Tibial nerve (tissue), 4 donors: ENCODE results near the gene NLRP1. TPM values are rescaled to one million over a fixed set of nuclear protein-coding genes. Genes with fewer than 3 reads are reported as not detected.

ENCODE experiments used
- DNase-seq, 2 donors: peaks; one replicate each; pipeline ENCODE4 v3.0.0-alpha.2; 2019; ENCODE audit warnings: low spot score in 2 of 2
- H3K27ac ChIP-seq, 4 donors: fragments of 200-600 bp; sonication (generic) in 3 of 4; one replicate each; pipeline ENCODE4 v1.5.1; 2017 to 2019; ENCODE audit warnings: mild to moderate bottlenecking in 1 of 4
- H3K27me3 ChIP-seq, 2 donors: fragments of 200-600 bp; sonication (generic) in 1 of 2; one replicate each; pipeline versions ENCODE4 v1.5.1 to v1.6.0; 2017 to 2019
- H3K36me3 ChIP-seq, 3 donors: fragments of 200-600 bp; sonication (generic); one replicate each; pipeline ENCODE4 v1.5.1; 2018 to 2019
- H3K4me1 ChIP-seq, 4 donors: fragments of 200-600 bp; sonication (generic) in 3 of 4; one replicate each; pipeline ENCODE4 v1.5.1; 2017 to 2019
- H3K4me3 ChIP-seq, 4 donors: fragments of 200-600 bp; sonication (generic) in 3 of 4; one replicate each; pipeline ENCODE4 v1.5.1; 2017 to 2019; ENCODE audit warnings: mild to moderate bottlenecking in 1 of 4, moderate library complexity in 1 of 4
- H3K9me3 ChIP-seq, 4 donors: fragments of 200-600 bp; sonication (generic) in 3 of 4; one replicate each; pipeline ENCODE4 v1.5.1; 2017 to 2019
- EP300 ChIP-seq, 2 donors: sonication (generic); formaldehyde crosslinking; IDR thresholded peaks; one replicate each; pipeline ENCODE4 v1.6.1; 2017; ENCODE audit warnings: antibody characterized with exemption in 2 of 2, mild to moderate bottlenecking in 1 of 2
- POLR2A ChIP-seq, 2 donors: fragments of 450-650 bp; IDR thresholded peaks; one replicate each; pipeline ENCODE4 v1.6.1; 2017; ENCODE audit warnings: antibody characterized with exemption in 2 of 2, mild to moderate bottlenecking in 2 of 2, moderate library complexity in 2 of 2
- WGBS, 2 donors: methylation state at CpG; one replicate each; pipeline ENCODE4 v1.1.5; 2018; 5-methylcytosine and 5-hydroxymethylcytosine counted together
- total RNA-seq, 4 donors: library from RNA; depleted of rRNA; stranded (reverse); fragments of >200 nt; gene quantifications; one replicate each; pipeline ENCODE4 v1.1.0, GENCODE V29; 2016
- TF ChIP-seq, protein P1 (sequence below), 5 experiments: fragments of 200-600 bp in 3 of 5; fragments of 450-650 bp in 2 of 5; sonication (generic) in 3 of 5; IDR thresholded peaks; one replicate each; pipeline ENCODE4 v1.5.1; 2016 to 2019; ENCODE audit warnings: antibody characterized with exemption in 5 of 5, mild to moderate bottlenecking in 3 of 5, moderate library complexity in 2 of 5

Gene NLRP1
- 10 to 100 TPM; 33.0 to 52.4 (median 36.6) TPM for total RNA-seq

- Histone ChIP-seq H3K36me3 (peaks cover 0 to 8% (median 0%) of the 10 kb centered on the region in 3 donors), H3K27ac (peak within 1 kb of the TSS; percentile 42 to 87 (median 84)), H3K27me3 (no peaks in the 10 kb centered on the region), H3K9me3 (no peaks in the 10 kb centered on the region), H3K4me3 (peak within 1 kb of the TSS; percentile 21 to 50 (median 40)), H3K4me1 (peaks cover 0 to 29% (median 18%) of the 10 kb centered on the region in 4 donors)
- peak; percentile 77 to 82 for DNase-seq
- WGBS, 2 donors: 43 to 55% methylated on average over 14 of the region's 14 CpGs
- TF ChIP-seq POLR2A (IDR thresholded peaks at IDR 0.05): peak in 1 of 2 donors; percentile 64
- peak in 1 of 2 donors; percentile 79 for TF ChIP-seq EP300 (IDR thresholded peaks at IDR 0.05)
- TF ChIP-seq, protein P1, sequence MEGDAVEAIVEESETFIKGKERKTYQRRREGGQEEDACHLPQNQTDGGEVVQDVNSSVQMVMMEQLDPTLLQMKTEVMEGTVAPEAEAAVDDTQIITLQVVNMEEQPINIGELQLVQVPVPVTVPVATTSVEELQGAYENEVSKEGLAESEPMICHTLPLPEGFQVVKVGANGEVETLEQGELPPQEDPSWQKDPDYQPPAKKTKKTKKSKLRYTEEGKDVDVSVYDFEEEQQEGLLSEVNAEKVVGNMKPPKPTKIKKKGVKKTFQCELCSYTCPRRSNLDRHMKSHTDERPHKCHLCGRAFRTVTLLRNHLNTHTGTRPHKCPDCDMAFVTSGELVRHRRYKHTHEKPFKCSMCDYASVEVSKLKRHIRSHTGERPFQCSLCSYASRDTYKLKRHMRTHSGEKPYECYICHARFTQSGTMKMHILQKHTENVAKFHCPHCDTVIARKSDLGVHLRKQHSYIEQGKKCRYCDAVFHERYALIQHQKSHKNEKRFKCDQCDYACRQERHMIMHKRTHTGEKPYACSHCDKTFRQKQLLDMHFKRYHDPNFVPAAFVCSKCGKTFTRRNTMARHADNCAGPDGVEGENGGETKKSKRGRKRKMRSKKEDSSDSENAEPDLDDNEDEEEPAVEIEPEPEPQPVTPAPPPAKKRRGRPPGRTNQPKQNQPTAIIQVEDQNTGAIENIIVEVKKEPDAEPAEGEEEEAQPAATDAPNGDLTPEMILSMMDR (IDR thresholded peaks at IDR 0.05): no peak
Observed at GRCh38 chr17:5584383-5585286, at the start of gene NLRP1. Gene NLRP1 (minus strand): TSS chr17:5584509. CDS start chr17:5583957, 552 bp downstream.

- TF ChIP-seq, protein P1 (IDR thresholded peaks at IDR 0.05): no peak
- TF ChIP-seq POLR2A (IDR thresholded peaks at IDR 0.05) (no peak), EP300 (IDR thresholded peaks at IDR 0.05) (no peak)
- 39 to 42% methylated on average over 3 of the region's 3 CpGs for WGBS, 2 donors
- no peaks in the 10 kb centered on the region for H3K27me3 ChIP-seq
- no peaks in the 10 kb centered on the region for H3K4me1 ChIP-seq
- H3K36me3 ChIP-seq: no peaks in the 10 kb centered on the region
- no peak overlapping the region for H3K4me3 ChIP-seq
- H3K9me3 ChIP-seq: no peaks in the 10 kb centered on the region
- DNase-seq: no peak
- H3K27ac ChIP-seq: no peak overlapping the region
Observed at GRCh38 chr17:5631958-5632590, 47.8 kb upstream of the NLRP1 start.

GRCh38 chr17:5630434-5630833 lies 46.1 kb upstream of the NLRP1 start:
- WGBS, 2 donors: 51 to 60% methylated on average over 2 of the region's 2 CpGs
- DNase-seq: no peak
- H3K27me3 ChIP-seq: no peaks in the 10 kb centered on the region
- TF ChIP-seq, protein P1 (IDR thresholded peaks at IDR 0.05): no peak
- TF ChIP-seq EP300 (IDR thresholded peaks at IDR 0.05) (no peak), POLR2A (IDR thresholded peaks at IDR 0.05) (no peak)
- H3K9me3 ChIP-seq: no peaks in the 10 kb centered on the region
- no peaks in the 10 kb centered on the region for H3K36me3 ChIP-seq
- H3K4me1 ChIP-seq: no peaks in the 10 kb centered on the region
- H3K4me3 ChIP-seq: no peak overlapping the region
- H3K27ac ChIP-seq: no peak overlapping the region

DNA sequence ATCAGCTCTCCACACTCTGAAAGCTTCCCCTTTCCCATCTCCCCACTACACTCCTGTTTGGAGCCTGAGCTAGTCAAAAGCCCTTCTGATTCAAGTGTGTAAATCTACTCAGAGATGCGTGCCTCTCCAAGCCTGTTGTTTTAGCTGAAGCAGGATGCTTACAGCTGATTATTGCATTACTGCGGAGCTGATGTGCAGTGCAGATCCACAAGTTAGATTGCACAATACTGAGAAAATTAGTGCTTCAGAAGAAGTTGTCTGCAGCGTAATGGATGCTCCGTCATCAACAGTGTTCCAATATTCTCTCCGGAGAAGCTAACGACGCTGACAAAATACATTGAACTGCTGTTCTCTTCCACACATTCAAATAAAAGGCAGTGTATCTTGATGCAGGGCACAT lies 44.8 kb upstream of the NLRP1 start:
- TF ChIP-seq POLR2A (IDR thresholded peaks at IDR 0.05) (no peak), EP300 (IDR thresholded peaks at IDR 0.05) (no peak)
- TF ChIP-seq, protein P1 (IDR thresholded peaks at IDR 0.05): no peak
- Histone ChIP-seq H3K4me3 (no peak overlapping the region), H3K27me3 (no peaks in the 10 kb centered on the region), H3K4me1 (no peaks in the 10 kb centered on the region), H3K27ac (no peak overlapping the region), H3K36me3 (no peaks in the 10 kb centered on the region), H3K9me3 (no peaks in the 10 kb centered on the region)
- 73 to 77% methylated on average over 7 of the region's 7 CpGs for WGBS, 2 donors
- no peak for DNase-seq

DNA sequence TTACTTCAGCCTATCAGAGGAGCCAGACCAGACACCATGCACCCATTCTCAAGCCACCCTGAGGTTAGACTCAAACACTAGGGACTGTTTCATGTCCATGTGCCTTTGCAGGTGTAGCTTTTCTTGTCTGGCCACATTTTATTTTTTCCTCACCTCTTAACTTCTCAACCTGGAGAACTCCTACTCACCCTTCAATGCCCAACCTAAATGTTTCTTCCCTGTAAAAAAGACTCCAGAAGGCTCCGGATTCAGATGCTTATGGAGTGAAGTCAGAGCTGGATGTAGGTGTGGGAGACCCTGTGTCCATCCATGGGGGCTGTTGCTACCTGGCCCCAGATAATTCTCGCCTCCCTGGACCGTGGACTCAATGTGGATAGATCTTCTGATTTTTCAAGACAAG lies 44.0 kb upstream of the NLRP1 start:
- Histone ChIP-seq H3K36me3 (no peaks in the 10 kb centered on the region), H3K27ac (no peak overlapping the region), H3K4me3 (no peak overlapping the region), H3K4me1 (no peaks in the 10 kb centered on the region), H3K27me3 (no peaks in the 10 kb centered on the region), H3K9me3 (no peaks in the 10 kb centered on the region)
- DNase-seq: no peak
- TF ChIP-seq, protein P1 (IDR thresholded peaks at IDR 0.05): no peak
- TF ChIP-seq POLR2A (IDR thresholded peaks at IDR 0.05) (no peak), EP300 (IDR thresholded peaks at IDR 0.05) (no peak)
- WGBS, 2 donors: 81 to 94% methylated on average over 3 of the region's 3 CpGs
